ENCODE results near the gene PNPLA6.

- TF ChIP-seq POLR2A (IDR thresholded peaks at IDR 0.05) (no peak), CTCF (IDR thresholded peaks at IDR 0.05) (no peak)
These were observed 68.4 kb downstream of the PNPLA6 start for GRCh38 chr19:7603919-7604318.
